NCI-H1417 (cell line): ENCODE measurements around the gene TMEM94.
"Not testable (repeated sequence)": the region's sequence is repeated elsewhere in the genome, so short reads cannot be mapped to it uniquely, and the experiment has no call there.

ENCODE experiments used
- DNase-seq, 3 experiments: peaks; one replicate each; lab custom pipeline; 2025; lab: John Stamatoyannopoulos, UW

TMEM94 gene

DNA sequence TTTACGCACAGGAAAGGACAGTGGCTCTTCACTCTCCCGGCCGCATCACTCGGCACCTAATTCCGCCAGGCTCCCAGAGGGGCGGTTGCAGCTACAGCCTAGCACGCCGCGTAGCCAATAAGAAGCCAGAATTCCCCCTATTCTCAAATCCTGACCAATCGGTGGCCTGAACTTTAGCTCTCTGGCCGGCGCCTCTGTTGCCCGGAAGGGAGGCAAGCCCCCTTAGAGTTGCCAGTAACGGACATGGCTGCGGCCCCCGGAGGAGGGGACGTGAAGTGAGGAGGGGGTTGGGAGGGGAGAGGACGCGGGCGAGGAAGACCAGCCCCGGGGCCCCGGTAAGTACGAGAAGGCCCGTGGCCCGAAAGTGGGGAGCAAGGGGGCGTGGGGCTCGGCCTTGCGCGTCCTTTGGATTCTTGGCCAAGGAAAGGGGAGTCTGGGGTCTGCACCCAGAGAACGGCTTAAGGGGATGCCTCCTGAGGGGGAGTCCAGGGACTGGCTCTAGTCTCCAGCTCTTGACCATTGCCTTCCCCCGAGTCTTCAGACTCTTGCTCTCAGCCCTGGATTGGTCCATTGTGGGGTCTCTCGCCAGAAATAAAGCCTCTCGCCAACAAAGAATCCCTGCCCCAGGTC is at the start of gene TMEM94:
TMEM94 (plus strand) TSS at position 219 of the 630 bp plus-strand sequence. CDS start 15,271 bp downstream, outside the sequence.
- peak; percentile 97 to 99 (median 99) for DNase-seq

DNA sequence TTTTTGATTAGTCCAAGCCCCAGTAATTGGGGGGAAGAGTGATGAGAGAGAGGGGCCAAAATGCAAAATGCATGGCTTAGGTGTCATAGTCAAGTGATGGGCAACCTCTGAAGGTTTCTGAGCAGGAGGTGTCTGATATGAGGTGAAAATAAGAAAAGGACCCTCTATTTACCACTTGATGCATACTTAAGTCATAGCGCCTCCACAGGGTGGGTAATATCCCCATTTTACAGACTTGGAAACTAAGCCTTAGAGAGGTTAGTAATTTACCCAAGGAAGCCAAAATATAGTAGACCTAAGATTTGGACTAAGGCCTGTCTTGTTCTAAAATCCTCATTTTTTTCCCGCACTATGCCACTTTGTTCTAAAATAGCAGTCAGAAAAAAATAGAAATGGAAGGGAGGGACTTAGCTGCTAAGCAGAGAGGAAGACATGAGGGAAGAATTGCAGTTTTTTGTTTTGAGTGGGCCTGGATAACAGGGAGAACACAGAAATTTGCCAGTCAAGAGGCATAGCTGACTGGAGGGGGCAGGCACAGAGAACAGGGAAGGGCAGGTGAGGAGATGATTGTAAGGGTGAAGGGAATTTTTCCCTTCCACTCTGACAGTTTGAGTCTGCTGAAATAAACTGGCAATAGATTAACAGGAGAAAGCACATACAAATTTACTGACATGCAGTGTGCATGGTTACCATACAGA is 48.6 kb upstream of the TMEM94 start:
- DNase-seq: no peak

DNA sequence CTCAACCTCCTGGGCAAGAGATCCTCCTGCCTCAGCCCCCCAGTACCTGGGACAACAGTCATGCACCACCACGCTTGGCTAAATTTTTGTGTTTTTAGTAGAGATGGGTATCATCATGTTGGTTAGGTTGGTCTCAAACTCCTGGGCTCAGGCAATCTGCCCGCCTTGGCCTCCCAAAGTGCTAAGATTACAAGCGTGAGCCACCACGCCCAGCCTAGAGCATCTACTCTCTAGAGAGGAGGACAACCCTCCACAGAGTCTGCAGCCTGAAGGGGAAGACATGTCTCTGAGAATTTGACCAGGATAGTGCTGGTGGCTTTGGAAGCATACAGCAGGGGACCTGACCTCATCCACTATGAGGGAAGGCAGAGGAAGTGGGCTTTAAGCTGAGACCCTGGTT is 46.3 kb upstream of the TMEM94 start:
- DNase-seq: no peak

DNA sequence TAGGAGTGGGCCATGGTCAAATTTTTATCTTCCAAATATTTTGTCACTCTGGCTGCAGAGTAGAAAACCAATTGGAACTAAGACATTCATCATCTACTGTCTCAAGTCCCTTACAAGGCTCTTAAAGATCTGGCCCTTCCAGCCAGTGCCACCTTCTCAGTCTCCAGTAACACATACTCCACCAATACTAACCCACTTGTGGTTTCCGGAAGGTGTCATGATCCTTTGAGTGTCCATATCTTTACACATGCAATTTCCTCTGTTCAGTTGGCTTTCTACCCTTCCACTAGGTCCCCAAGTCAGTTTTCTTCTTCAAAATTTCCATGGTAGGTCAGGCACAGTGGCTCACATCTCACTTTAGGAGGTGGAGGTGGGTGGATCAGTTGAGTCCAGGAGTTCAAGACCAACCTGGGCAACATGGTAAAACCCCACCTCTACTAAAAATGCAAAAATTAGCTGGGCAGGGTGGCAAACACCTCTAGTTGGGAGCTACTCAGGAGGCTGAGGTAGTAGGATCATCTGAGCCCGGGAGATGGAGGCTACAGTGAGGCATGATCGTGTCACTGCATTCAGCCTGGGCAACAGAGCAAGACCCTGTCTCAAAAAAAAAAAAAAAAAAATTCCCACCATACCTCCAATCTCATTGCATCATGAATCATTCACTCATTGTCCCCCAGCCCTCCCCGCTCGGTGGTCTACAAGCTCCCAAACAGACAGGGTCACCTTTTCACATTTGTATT is 44.9 kb upstream of the TMEM94 start:
- no peak for DNase-seq

DNA sequence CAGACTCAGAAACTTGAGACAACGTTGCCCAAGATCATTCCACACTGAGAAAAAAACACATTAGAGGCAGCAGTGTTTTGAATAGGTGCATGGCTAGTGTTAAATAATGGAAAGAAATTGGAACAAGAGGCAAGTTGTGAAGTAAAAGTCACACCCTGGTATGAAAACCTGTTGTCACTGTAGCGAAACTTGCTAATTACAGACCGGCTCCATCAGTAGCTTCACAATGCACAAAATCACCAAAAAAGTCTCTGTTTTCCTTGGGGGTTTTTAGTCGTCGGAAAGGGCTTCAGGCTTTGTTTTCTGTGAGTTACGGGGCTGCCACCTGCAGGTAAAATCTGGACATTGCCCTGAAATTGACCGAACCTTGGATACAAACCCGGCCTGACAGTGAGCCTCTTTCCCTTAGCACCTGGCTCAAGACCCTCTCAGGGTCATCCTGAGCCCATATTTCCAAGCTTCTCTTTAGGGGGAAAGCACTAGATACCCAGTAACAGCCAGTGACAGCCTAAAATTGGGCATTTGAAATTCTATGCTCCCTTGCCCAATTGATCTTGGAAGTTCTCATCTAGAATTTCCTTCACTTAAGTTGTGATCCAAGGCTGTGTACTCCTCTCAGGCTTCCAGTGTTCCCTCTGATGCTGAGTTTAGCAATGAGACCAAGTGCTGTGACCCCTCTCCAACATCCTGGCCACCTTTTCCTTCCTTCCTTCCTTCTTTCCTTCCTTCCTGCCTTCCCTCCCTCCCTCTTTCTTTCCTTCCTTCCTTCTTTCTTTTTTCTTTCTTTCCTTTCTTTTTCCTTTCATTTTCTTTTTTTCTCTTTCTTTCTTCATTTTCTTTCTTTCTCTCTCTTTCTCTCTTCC is 43.7 kb upstream of the TMEM94 start:
- DNase-seq: peak; percentile 70 to 91 (median 74)

DNA sequence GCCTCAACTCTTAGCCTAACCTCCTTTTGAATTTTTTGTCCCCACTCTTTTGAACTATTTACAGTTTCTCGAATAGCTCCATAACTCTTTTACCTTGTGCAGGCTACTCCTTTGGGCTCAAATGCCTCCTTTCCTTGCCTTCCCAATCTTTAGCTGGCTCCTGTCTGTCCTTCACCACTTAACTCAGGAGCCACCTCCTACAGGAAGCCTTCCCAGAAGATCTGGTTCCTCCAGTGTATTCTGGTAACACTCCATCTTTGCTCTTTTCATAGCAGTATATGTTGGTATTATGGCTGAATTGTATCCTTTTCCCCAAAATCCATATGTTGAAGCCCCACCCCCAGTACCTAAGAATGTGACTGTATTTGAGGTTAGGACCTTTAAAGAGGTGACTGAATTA is 41.9 kb upstream of the TMEM94 start:
- no peak for DNase-seq

DNA sequence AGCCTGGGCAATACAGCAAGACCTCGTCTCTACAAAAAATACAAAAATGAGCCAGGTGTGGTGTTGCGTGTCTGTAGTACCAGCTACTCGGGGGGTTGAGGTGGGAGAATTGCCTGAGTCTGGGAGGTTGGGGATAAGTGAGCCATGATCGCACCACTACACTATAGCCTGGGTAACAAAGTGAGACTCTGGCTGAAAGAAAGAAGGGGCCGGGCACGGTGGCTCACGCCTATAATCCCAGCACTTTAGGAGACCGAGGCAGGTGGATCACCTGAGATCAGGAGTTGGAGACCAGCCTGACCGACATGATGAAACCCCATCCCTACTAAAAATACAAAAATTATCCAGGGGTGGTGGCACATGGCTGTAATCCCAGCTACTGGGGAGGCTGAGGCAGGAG is 40.4 kb upstream of the TMEM94 start:
- no peak for DNase-seq

DNA sequence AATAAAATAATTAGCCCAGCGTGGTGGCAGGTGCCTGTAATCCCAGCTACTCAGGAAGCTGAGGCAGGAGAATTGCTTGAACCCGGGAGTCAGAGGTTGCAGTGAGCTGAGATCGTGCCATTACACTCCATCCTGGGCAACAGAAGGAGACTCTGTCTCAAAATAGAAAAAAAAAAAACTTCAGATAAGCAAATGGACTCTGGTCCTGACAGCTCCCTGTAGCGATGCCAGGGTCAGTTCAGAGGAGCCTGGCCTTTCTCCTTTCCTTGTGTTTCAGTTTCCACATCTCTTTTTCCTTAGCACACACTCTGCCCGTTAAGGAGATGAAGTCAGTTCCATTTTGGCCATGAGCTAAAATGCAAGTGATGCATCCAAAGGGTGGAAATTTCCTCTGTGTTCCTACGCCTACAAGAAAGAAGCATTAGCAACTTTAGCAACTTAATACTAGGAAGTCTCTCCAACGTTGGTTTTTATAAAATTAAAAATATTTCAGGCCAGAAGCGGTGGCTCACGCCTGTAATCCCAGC is 39.3 kb upstream of the TMEM94 start:
- no peak for DNase-seq

DNA sequence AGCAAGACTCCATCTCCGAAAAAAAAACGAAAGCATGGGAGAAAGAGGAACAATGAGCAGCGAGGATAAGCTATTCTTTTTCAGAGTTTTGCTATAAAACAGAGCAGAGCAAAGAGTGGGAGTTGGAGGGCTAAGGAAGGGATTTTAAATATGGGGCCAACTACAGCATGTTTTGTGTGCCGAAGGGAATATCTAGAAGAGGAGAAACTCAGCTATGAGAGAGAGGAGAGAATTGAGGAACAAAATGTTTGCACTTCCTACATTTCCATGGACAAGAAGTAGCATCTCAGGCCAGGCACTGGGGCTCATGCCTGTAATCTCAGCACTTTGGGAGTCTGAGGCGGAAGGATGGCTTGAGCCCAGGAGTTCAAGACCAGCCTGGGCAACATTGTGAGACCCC is 37.9 kb upstream of the TMEM94 start:
- no peak for DNase-seq

DNA sequence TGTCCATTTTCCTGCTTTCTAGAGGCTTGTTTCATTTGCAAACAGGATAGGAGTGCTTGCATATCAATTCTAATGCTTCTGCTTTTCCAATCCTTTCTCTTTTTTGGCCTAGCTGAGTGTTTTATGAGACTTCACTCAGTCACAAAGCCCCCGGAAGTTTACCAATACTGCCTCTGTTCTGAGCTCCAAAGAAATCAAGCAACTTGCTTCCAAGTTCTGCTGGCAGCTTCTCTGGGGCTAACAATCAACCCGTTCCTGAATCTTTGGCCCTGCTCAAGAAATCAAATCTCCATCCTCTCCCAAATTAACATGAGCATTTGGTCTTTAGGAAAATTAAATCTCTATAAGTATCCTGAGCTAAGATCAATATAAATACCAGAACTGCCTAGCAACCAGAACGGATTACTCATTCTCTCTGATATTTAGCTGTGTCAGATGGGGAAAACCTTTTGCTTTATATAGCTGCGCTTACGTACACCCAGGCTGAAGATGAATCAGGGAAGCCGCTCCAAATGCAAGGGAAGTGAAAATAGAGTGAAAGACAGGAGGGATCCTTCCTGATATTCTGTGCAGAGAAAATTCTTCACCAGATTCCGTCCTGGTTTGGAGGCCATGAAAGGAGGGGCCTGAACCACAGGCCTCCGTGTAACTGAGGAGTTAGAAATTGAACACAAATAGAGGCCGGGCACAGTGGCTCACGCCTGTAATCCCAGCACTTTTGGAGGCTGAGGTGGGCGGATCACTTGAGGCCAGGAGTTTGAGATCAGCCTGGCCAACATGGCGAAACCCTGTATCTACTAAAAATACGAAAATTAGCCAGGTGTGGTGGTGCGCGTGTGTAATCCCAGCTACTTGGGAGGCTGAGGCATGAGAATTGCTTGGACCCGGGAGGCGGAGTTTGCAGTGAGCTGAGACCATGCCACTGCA is 27.6 kb upstream of the TMEM94 start:
- no peak for DNase-seq

DNA sequence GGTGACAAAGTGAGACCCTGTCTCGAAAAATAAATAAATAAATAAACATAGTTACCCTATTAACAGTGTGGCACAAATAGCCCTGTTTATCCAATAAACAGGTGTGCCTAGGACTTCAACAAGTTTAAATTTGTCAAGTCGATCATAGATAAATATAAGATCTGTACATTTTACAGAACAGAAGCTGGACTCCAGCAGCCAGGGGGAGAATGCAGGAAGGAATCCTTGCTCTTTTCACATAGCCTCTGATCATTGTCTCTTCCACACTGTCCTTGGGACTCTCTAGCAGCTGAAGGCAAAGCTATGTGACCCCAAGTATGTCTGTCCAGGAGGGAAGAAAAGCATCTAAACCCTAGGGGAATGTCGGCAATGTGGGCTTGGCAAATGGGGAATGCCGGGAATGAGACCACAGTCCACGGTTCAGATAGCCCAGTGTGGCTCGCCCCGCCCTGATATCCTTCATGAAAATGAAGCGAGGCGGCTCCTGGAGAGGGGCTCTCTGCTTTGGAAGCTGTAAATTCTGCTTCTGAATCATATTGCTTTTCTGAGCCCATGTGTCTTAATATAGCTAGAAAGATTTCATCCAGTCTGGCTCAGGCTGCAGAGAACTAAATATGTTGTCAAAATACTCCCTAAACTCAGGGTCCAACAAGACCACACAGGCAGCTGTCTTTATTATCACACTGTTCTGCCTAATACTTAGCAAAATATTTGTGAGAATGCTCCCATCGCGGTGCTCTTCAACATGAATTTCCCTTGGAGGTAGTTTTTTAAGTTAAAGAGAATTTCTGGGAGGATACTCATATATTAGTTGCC is 26.1 kb upstream of the TMEM94 start:
- no peak for DNase-seq

DNA sequence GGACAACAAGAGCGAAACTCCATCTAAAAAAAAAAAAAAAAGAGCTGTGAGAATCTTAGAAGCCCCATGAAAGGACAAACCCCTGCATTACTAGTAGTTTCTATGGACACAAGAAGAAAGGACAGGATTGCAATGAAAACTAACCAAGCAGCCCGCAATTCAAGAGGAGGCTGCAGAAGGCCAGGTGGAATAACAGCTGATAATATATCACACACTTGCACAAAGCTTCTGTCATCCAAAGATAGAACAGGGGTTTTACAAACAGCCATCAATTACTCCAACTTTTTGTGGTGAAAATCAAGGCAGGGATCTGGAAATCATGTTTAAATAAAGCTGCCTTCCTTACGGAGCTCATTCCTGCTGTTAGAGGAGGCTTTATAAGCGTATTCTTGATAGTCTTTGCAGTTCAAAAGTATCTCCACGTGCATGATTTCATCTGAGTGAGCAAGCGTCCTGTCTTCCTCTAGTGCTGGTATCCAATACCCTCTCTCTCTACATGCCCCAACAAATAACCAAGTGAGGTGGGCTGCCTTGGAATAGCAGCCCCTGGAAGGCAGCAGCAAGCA is 23.1 kb upstream of the TMEM94 start:
- peak in 1 of 3 experiments; percentile 46 for DNase-seq

DNA sequence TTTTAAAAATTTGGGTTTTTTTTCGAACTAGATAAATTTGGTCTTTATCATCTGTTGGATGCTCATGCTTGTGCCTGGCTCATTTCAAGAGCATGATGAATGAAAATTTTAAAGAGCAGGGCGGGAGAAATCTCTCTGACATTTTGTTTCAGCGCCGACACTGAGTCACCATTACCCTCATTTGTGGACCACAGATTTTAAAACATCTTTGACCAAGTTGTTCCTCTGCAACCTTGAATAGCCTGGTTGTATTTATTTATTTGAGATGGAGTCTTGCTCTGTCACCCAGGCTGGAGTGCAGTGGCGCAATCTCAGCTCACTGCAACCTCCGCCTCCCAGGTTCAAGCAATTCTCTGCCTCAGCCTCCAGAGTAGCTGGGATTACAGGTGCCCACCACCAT is 22.0 kb upstream of the TMEM94 start:
- DNase-seq: not testable (repeated sequence)

DNA sequence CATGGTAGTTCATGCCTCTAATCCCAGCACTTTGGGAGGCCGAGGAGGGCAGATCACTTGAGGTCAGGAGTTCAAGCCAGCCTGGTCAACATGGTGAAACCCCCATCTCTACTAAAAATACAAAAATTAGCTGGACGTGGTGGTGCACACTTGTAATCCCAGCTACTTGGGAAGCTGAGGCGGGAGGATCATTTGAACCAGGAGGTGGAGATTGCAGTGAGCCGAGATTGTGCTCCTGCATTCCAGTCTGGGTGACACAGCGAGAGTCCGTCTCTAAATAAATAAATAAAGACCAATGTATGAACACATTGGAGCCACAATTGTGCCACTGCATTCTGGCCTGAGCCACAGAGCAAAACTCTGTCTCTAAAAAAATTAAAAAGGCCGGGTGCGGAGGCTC is 19.0 kb upstream of the TMEM94 start:
- not testable (repeated sequence) for DNase-seq

DNA sequence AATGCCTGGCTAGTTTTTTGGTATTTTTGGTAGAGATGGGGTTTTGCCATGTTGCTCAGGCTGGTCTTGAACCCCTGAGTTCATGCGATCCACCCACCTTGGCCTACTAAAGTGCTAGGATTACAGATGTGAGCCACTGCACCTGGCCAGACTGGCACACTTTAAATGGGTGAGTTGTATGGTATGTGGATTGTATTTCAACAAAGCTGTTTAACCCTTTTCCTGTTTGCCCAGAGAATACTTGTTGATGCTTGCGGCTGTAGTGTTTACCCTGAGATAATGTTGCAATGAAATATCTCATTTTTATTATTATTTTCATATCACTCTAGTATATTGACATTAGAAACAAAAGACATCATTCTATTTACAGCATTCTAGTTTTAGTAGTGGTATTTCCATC is 17.1 kb upstream of the TMEM94 start:
- DNase-seq: no peak

DNA sequence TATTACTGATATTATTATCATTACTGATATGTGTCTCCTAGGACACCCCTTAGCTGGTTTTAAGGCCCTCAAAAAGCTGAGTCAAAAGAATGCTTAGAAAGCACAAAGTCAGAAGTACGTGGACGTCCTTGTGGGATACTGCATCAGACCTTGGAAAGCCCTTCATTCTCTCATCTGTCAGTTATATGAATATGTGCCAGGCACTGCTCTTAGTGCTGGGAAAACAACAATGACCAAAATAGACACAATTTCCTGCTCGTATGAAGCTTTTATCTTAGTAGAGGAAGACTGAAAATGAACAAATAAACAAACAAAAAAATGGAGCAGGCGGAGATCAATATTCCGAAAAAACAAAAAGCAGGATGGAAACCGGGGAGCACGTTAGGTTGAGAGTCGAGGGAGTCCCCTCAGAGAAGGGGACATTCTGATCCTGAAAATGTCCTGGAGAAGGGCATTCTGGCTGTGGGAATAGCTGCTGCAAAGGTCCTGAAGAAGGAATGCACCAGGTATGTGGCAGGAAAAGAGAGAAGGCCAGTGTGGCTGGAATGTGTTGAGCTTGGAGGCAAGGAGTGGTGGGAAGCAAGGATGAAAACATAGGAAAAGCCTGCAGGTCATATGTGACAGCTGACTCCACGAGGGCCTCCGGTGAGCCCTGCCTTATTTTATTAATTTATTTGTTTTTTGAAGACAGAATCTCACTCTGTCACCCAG is 15.5 kb upstream of the TMEM94 start:
- no peak for DNase-seq

DNA sequence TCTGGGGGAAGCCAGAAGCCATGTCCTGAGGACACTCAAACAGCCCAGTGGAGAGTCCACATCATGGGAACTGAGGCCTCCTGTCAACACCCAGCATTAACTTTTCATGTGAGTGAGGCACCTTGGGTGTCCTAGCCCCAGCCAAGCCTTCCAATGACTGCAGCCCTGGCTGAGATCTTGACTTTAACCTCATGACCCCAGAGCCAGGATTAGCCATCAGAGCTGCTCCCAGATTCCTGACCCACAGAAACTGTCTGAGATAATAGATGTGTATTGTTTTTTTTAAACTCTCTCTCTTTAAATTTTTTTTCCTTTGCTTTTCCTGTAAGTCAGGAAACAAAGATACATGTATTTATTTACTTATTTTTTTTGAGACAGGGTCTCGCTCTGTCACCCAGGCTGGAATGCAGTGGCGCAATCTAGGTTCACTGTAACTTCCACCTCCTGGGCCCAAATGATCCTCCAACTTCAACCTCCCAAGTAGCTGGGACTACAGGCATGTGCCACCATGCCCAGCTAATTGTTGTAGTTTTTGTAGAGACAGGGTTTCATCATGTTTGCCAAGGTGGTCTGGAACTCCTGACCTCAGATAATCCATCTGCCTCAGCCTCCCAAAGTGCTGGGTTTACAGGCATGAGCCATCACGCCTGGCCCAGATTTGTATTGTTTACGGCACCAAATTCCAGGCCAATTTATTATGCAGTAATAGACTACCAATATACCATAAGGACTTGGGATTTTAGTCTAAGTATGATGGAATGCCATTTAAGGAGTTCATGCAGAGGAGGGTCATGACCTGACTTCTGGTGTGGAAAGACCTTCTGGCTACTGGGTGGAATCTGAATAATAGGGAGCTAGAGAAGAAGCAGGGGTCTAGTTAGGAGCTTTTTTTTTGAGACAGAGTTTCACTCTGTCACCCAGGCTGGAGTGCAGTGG is 14.0 kb upstream of the TMEM94 start:
- DNase-seq: no peak

DNA sequence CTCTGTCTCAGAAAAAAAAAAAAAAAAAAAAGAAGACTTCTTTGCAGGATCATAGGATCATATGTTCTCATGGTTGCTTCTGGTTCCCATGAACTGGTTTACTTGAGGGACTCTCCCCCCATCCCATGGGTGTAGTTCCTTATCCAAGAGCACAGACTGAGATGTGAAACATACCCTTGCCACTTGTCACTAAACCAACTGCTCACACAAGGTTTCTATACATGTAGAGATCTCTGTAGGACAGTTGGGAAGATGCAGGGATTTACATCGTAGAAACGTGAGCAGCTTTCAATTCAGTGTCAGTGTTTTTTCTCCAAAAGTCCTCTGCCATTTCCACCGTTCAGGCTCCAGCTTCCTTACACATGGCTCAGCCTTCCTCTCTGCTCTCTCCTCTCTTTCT is 11.1 kb upstream of the TMEM94 start:
- DNase-seq: no peak
